Naive B cell (primary cell): ENCODE results near the gene KRT32. TPM values are rescaled to one million over a fixed set of nuclear protein-coding genes. Genes with fewer than 3 reads are reported as not detected.

Experiments used
- ATAC-seq, 2 donors: fragments of 150-1000 bp; cut with Tn5 transposase; 2 replicates each; pipeline ENCODE4 v1.10.0; 2021; ENCODE audit warnings: low read depth in 2 of 2, mild to moderate bottlenecking in 2 of 2, moderate library complexity in 2 of 2
- DNase-seq: peaks from one replicate; pipeline ENCODE4 v3.0.0; 2022
- H3K27ac Mint-ChIP-seq, 6 donors: one replicate each; pipeline ENCODE4 v1.8.0; 2020 to 2022; ENCODE audit warnings: mild to moderate bottlenecking in 6 of 6, mixed read lengths in 6 of 6, moderate library complexity in 5 of 6, inconsistent platforms in 2 of 6
- H3K27me3 Mint-ChIP-seq, 3 donors: one replicate each; pipeline ENCODE4 v1.8.0; 2021 to 2022; ENCODE audit warnings: mixed read lengths in 3 of 3, mild to moderate bottlenecking in 1 of 3
- H3K36me3 Mint-ChIP-seq, 2 donors: one replicate each; pipeline ENCODE4 v1.8.0; 2020 to 2022; ENCODE audit warnings: mixed read lengths in 2 of 2, inconsistent platforms in 1 of 2, mild to moderate bottlenecking in 1 of 2
- H3K4me1 Mint-ChIP-seq, 3 donors: one replicate each; pipeline ENCODE4 v1.8.0; 2020 to 2022; ENCODE audit warnings: mixed read lengths in 3 of 3, inconsistent platforms in 1 of 3, mild to moderate bottlenecking in 1 of 3, moderate library complexity in 1 of 3
- H3K4me3 Mint-ChIP-seq, 8 donors: one replicate each; pipeline ENCODE4 v1.8.0; 2020 to 2022; ENCODE audit warnings: mild to moderate bottlenecking in 8 of 8, mixed read lengths in 8 of 8, moderate library complexity in 8 of 8, inconsistent platforms in 2 of 8
- H3K9me3 Mint-ChIP-seq, 7 donors: one replicate each; pipeline ENCODE4 v1.8.0; 2020 to 2022; ENCODE audit warnings: mixed read lengths in 7 of 7, mild to moderate bottlenecking in 5 of 7, inconsistent platforms in 2 of 7, moderate library complexity in 1 of 7
- polyA plus RNA-seq, 6 donors: library from polyadenylated mRNA; unstranded; fragments of 300-500 nt; fragmentation: Illumina TruSeq; gene quantifications; one replicate each; pipeline ENCODE4 v1.2.3, GENCODE V29; 2021; ENCODE audit warnings: low read depth in 6 of 6

Gene KRT32
- polyA plus RNA-seq, 6 donors from 2014 or later: not detected

DNA sequence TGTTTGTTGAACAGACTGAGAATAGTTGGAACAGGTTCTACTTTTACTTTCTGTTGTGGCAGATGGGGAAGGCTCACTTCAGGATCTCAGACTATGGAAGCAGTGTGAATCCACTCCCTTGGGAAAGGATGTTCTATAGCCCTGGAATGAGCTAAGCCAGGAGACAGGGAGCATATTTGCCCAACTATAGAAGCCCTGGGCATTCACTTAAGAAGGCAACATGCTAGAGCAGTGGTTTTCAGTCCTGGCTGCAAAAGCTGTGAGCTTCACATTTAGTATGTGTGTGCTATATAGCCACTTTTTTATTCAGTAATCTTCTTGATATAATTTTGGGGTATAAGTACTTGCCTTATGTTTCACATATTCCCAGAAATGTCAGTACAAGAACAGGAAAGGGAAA, 1.2 kb upstream of the KRT32 start:
- H3K4me1 Mint-ChIP-seq: no peaks in the 10 kb centered on the region
- peaks cover 21 to 57% (median 31%) of the 10 kb centered on the region in 3 donors for H3K27me3 Mint-ChIP-seq
- no peak for ATAC-seq
- peaks cover 3 to 28% (median 6%) of the 10 kb centered on the region in 7 donors for H3K9me3 Mint-ChIP-seq
- H3K36me3 Mint-ChIP-seq: peaks cover 8% of the 10 kb centered on the region in 2 donors
- no peak overlapping the region for H3K27ac Mint-ChIP-seq
- no peak overlapping the region for H3K4me3 Mint-ChIP-seq
- no peak for DNase-seq

- Mint-ChIP-seq H3K4me1 (no peaks in the 10 kb centered on the region), H3K27me3 (peaks cover 21 to 52% (median 30%) of the 10 kb centered on the region in 3 donors), H3K36me3 (peaks cover 0 to 8% of the 10 kb centered on the region in 2 donors), H3K9me3 (peaks cover 0 to 28% (median 6%) of the 10 kb centered on the region in 7 donors), H3K27ac (no peak overlapping the region), H3K4me3 (no peak overlapping the region)
- no peak for ATAC-seq
- no peak for DNase-seq
Measured at GRCh38 chr17:41467561-41467960, 375 bp upstream of the KRT32 start.

- peaks cover 0 to 8% of the 10 kb centered on the region in 2 donors for H3K36me3 Mint-ChIP-seq
- DNase-seq: no peak
- H3K9me3 Mint-ChIP-seq: peaks cover 0 to 16% (median 5%) of the 10 kb centered on the region in 7 donors
- H3K4me1 Mint-ChIP-seq: no peaks in the 10 kb centered on the region
- H3K27me3 Mint-ChIP-seq: peaks cover 17 to 62% (median 55%) of the 10 kb centered on the region in 3 donors
- H3K4me3 Mint-ChIP-seq: no peak overlapping the region
- ATAC-seq: no peak
- H3K27ac Mint-ChIP-seq: no peak overlapping the region
Measured at GRCh38 chr17:41464682-41465081, 2.5 kb downstream of the KRT32 start.

GRCh38 chr17:41464173-41464572, 3.0 kb downstream of the KRT32 start:
- H3K27ac Mint-ChIP-seq: no peak overlapping the region
- H3K4me3 Mint-ChIP-seq: no peak overlapping the region
- H3K36me3 Mint-ChIP-seq: peaks cover 0 to 8% of the 10 kb centered on the region in 2 donors
- DNase-seq: no peak
- peaks cover 0 to 16% (median 5%) of the 10 kb centered on the region in 7 donors for H3K9me3 Mint-ChIP-seq
- H3K4me1 Mint-ChIP-seq: no peaks in the 10 kb centered on the region
- peaks cover 13 to 62% (median 58%) of the 10 kb centered on the region in 3 donors for H3K27me3 Mint-ChIP-seq
- ATAC-seq: no peak

DNA sequence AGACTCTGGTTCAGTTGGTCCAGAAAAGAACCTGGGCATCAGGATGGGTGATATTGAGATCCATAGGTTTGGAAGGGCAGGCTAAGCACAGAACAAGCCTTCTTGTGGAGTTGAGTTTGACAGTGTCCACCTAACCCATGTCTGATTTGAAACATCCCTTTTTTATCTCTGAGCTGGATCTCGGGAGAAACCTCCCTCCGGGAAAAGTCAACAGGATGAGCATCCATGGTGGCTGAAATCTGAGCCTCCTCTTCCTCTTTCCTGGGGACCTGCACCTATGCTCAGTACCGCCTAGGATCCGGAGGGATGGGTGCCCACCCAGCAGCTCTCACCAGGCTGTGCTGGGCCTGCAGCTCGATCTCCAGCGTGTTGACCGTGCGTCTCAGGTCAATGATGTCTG, 3.4 kb downstream of the KRT32 start:
- Mint-ChIP-seq H3K27ac (no peak overlapping the region), H3K27me3 (peaks cover 14 to 61% (median 58%) of the 10 kb centered on the region in 3 donors), H3K4me1 (no peaks in the 10 kb centered on the region), H3K9me3 (peaks cover 0 to 13% (median 5%) of the 10 kb centered on the region in 7 donors), H3K36me3 (peaks cover 0 to 8% of the 10 kb centered on the region in 2 donors), H3K4me3 (no peak overlapping the region)
- no peak for DNase-seq
- no peak for ATAC-seq

DNA sequence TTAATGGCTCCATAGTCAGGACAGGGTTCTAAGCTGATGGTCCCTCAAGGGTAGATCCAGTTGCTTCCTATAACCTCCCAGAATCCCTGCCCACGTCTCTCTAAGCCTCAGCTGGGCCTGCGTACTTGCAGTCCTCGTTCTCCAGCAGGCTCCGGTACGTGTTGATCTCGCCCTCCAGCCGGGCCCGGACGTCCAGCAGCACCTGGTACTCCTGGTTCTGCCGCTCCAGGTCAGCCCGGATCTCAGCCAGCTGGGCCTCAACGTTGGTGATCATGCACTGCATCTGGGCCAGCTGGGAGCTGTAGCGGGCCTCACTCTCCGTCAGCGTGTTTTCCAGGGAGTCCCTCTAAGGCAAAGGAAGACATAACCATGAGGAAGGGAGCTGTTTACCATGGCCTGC, 4.5 kb downstream of the KRT32 start:
- H3K4me1 Mint-ChIP-seq: no peaks in the 10 kb centered on the region
- no peak for DNase-seq
- no peak overlapping the region for H3K27ac Mint-ChIP-seq
- H3K9me3 Mint-ChIP-seq: peaks cover 0 to 3% (median 1%) of the 10 kb centered on the region in 7 donors
- no peak overlapping the region for H3K4me3 Mint-ChIP-seq
- H3K27me3 Mint-ChIP-seq: peaks cover 21 to 58% (median 50%) of the 10 kb centered on the region in 3 donors
- ATAC-seq: no peak
- H3K36me3 Mint-ChIP-seq: peaks cover 0 to 2% of the 10 kb centered on the region in 2 donors

DNA sequence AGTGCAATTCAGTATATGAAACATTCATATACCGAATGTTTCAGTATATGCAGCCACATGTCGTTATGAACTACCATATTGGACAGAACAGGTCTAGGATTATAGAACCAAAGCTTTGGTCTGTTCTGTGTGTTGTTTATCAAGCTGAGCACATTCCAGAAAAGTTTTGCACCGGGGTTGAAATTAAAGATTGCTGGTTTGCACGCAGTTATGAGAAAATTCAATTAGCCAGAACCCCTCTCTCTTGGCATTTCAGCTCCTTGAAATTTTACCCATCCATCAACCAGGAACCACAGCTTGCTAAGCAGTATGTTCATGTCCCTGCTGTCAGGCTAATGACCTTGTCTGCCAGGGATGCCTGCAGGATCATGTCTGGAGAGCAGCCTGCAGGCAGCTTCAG, 9.5 kb downstream of the KRT32 start:
- H3K4me1 Mint-ChIP-seq: no peaks in the 10 kb centered on the region
- H3K4me3 Mint-ChIP-seq: no peak overlapping the region
- DNase-seq (no peak), ATAC-seq (no peak)
- no peaks in the 10 kb centered on the region for H3K36me3 Mint-ChIP-seq
- H3K27me3 Mint-ChIP-seq: peaks cover 21 to 46% (median 28%) of the 10 kb centered on the region in 3 donors
- no peak overlapping the region for H3K27ac Mint-ChIP-seq
- no peaks in the 10 kb centered on the region for H3K9me3 Mint-ChIP-seq

GRCh38 chr17:41456204-41456603, 11.0 kb downstream of the KRT32 start:
- peaks cover 29 to 47% (median 31%) of the 10 kb centered on the region in 3 donors for H3K27me3 Mint-ChIP-seq
- no peaks in the 10 kb centered on the region for H3K36me3 Mint-ChIP-seq
- no peaks in the 10 kb centered on the region for H3K9me3 Mint-ChIP-seq
- no peak overlapping the region for H3K4me3 Mint-ChIP-seq
- DNase-seq: no peak
- no peak overlapping the region for H3K27ac Mint-ChIP-seq
- no peaks in the 10 kb centered on the region for H3K4me1 Mint-ChIP-seq
- no peak for ATAC-seq

GRCh38 chr17:41455236-41455635, 11.9 kb downstream of the KRT32 start:
- no peaks in the 10 kb centered on the region for H3K36me3 Mint-ChIP-seq
- no peaks in the 10 kb centered on the region for H3K4me1 Mint-ChIP-seq
- DNase-seq (no peak), ATAC-seq (no peak)
- peaks cover 30 to 47% (median 33%) of the 10 kb centered on the region in 3 donors for H3K27me3 Mint-ChIP-seq
- no peak overlapping the region for H3K4me3 Mint-ChIP-seq
- no peak overlapping the region for H3K27ac Mint-ChIP-seq
- H3K9me3 Mint-ChIP-seq: no peaks in the 10 kb centered on the region

- Mint-ChIP-seq H3K27ac (no peak overlapping the region), H3K4me1 (peaks cover 0 to 2% (median 0%) of the 10 kb centered on the region in 3 donors), H3K9me3 (no peaks in the 10 kb centered on the region), H3K36me3 (no peaks in the 10 kb centered on the region), H3K4me3 (no peak overlapping the region), H3K27me3 (peaks cover 34 to 58% (median 43%) of the 10 kb centered on the region in 3 donors)
- DNase-seq (no peak), ATAC-seq (no peak)
Measured at GRCh38 chr17:41453066-41453465, 14.1 kb downstream of the KRT32 start.

- Mint-ChIP-seq H3K27ac (no peak overlapping the region), H3K4me1 (peaks cover 0 to 2% (median 0%) of the 10 kb centered on the region in 3 donors), H3K4me3 (no peak overlapping the region), H3K27me3 (peaks cover 27 to 58% (median 43%) of the 10 kb centered on the region in 3 donors), H3K9me3 (no peaks in the 10 kb centered on the region), H3K36me3 (no peaks in the 10 kb centered on the region)
- no peak for ATAC-seq
- no peak for DNase-seq
Measured at GRCh38 chr17:41452281-41452680, 14.9 kb downstream of the KRT32 start.

DNA sequence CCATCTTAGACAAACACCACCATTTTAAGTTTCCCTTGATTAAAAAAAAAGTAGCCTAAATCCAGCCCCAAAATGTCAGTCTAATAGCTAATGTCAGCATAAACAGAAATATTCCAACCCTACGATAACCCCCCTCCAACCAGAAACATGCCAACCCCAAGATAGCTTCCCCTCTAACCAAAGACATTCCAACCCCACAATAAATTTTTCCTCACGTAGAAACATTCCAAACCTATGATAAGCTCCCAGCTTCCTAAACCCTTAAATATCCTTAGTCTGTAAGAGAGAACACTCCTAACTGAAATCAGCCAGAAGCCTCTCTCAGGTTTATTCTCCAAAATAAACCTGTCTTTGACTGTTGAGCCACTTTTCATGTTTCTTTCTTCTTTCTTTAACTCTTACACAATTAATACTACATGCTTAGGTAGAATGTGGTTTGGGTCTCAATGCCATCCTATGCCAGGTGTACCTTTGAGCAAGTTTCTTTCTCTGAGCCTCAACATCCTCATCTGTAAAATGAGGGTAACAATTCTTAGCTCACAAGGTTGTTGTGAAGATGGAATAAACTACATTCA, 15.9 kb downstream of the KRT32 start:
- no peak for DNase-seq
- H3K27me3 Mint-ChIP-seq: peaks cover 30 to 67% (median 50%) of the 10 kb centered on the region in 3 donors
- no peak for ATAC-seq
- H3K4me3 Mint-ChIP-seq: no peak overlapping the region
- H3K4me1 Mint-ChIP-seq: peaks cover 0 to 2% (median 0%) of the 10 kb centered on the region in 3 donors
- H3K36me3 Mint-ChIP-seq: no peaks in the 10 kb centered on the region
- no peaks in the 10 kb centered on the region for H3K9me3 Mint-ChIP-seq
- H3K27ac Mint-ChIP-seq: no peak overlapping the region

DNA sequence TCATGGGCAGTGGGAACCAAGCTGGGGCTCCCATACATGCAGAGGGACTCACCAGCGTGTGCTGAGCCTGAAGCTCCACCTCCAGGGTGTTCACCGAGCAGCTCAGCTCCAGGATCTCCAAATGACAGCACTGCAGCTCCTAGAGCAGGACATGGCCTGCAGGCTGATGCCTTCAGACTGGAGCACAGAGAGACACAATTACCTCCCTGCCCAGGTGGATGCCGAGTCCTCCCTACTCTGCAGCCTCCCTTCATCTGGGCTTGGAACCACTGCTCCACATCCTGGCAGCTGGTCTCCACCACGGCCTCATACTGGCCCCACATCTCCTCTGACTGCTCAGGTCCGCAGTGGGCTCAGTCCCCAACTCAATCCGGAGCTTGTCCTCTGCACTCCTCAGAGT, 18.2 kb downstream of the KRT32 start:
- H3K4me3 Mint-ChIP-seq: peak overlapping the region in 2 of 8 donors; percentile 12 to 55
- ATAC-seq (no peak), DNase-seq (no peak)
- peaks cover 0 to 2% (median 0%) of the 10 kb centered on the region in 3 donors for H3K4me1 Mint-ChIP-seq
- no peaks in the 10 kb centered on the region for H3K9me3 Mint-ChIP-seq
- H3K36me3 Mint-ChIP-seq: no peaks in the 10 kb centered on the region
- no peak overlapping the region for H3K27ac Mint-ChIP-seq
- H3K27me3 Mint-ChIP-seq: peaks cover 30 to 80% (median 64%) of the 10 kb centered on the region in 3 donors

DNA sequence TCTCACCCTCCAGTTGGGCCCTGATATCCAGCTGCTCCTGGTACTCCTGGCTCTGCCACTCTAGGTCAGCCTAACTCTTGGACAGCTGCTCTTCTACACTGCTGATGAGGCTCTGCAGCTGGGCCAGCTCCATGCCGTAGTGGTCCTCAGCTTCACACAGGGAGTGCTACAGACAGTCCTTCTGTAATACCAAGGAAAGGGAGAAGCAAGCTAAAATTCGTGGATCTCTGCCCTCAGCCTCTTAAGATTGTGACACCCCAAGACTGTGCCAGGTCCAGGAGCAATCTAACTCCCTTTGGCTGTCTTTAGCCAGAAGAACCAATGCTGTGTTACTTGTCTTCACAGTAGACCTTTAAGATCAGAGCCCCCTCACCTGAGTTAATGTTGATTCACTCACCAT, 18.7 kb downstream of the KRT32 start:
- Mint-ChIP-seq H3K27ac (no peak overlapping the region), H3K4me3 (peak overlapping the region in 1 of 8 donors; percentile 55), H3K4me1 (peaks cover 0 to 2% (median 0%) of the 10 kb centered on the region in 3 donors), H3K36me3 (no peaks in the 10 kb centered on the region), H3K9me3 (no peaks in the 10 kb centered on the region), H3K27me3 (peaks cover 33 to 80% (median 63%) of the 10 kb centered on the region in 3 donors)
- no peak for ATAC-seq
- DNase-seq: no peak
